Urinary bladder (tissue), 4 donors: ENCODE results near the gene GNB1L. TPM values are rescaled to one million over a fixed set of nuclear protein-coding genes. Genes with fewer than 3 reads are reported as not detected.
"Not testable (repeated sequence)": the region's sequence is repeated elsewhere in the genome, so short reads cannot be mapped to it uniquely, and the experiment has no call there.

ENCODE experiments used
- DNase-seq: peaks from one replicate; pipeline ENCODE4 v3.0.0-alpha.2; 2015; ENCODE audit errors: extremely low spot score
- H3K27ac ChIP-seq: one replicate; pipeline ENCODE4 v1.5.1; 2013; ENCODE audit warnings: low read depth, mild to moderate bottlenecking, moderate library complexity
- H3K36me3 ChIP-seq: one replicate; pipeline ENCODE4 v1.6.1; 2013; ENCODE audit warnings: mild to moderate bottlenecking, moderate library complexity; ENCODE audit not compliant: insufficient read depth
- H3K4me1 ChIP-seq: one replicate; pipeline ENCODE4 v1.6.1; 2013; ENCODE audit warnings: mild to moderate bottlenecking, moderate library complexity; ENCODE audit not compliant: insufficient read depth
- H3K4me3 ChIP-seq: one replicate; pipeline ENCODE4 v1.5.1; 2013; ENCODE audit warnings: low read depth, low read length
- WGBS: extraction: QIAGEN DNeasy Blood & Tissue Kit; methylation state at CpG from one replicate; pipeline ENCODE4 v1.1.7; 2013; 5-methylcytosine and 5-hydroxymethylcytosine counted together
- polyA plus RNA-seq: library from polyadenylated mRNA; stranded (reverse); fragments of 200-250 nt; gene quantifications from one replicate; pipeline ENCODE4 v1.2.3, GENCODE V29; 2013
- total RNA-seq: library from RNA; depleted of rRNA; stranded (reverse); fragments of >200 nt; gene quantifications from one replicate; pipeline ENCODE4 v1.2.3, GENCODE V29; 2014
- donor health status: healthy with polysubstance abuse.
- donor health status: healthy.

Gene GNB1L
- total and polyA plus RNA-seq, 2 donors = 3.4 to 8.5 TPM

DNA sequence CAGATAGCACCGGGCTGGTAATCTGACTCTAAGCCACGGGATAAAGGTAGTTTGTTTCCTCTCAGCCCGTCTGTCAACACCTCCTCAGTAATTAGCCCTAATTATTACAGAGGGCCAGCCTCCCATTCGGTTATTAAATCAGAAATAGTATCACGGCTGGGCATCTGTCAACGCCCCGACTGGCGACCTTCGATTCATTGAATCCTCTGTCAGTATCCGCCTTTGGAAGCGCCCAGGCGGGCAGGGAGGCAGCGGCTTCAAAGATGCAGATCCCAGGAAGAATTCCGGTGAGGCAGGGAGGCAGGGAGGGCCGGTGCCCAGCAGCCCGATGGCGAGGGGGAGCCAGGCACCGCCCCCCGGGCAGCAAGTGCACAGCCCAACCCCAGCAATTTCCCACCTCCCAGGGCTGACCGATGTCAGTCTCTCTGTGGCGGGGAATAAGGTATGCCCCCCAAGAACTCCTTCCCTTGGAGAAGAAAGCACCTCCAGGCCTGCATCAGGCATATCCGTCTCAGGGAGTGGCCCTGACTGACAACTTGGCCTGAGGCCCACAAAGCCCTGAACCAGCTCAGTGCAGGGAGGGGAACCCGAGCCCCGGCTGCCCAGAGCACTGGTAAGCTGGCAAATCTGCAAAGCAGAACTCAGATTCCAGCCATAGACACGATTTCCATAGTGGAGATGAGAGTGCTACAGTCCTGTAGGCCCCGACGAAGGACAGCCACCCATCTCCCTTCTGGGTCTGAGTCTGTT is 11.4 kb downstream of the GNB1L start:
- Histone ChIP-seq H3K4me3 (no peak overlapping the region), H3K4me1 (no peaks in the 10 kb centered on the region), H3K27ac (peak overlapping the region; percentile 18), H3K36me3 (no peaks in the 10 kb centered on the region)
- 71% methylated on average over 27 of the region's 27 CpGs for WGBS
- DNase-seq = no peak

DNA sequence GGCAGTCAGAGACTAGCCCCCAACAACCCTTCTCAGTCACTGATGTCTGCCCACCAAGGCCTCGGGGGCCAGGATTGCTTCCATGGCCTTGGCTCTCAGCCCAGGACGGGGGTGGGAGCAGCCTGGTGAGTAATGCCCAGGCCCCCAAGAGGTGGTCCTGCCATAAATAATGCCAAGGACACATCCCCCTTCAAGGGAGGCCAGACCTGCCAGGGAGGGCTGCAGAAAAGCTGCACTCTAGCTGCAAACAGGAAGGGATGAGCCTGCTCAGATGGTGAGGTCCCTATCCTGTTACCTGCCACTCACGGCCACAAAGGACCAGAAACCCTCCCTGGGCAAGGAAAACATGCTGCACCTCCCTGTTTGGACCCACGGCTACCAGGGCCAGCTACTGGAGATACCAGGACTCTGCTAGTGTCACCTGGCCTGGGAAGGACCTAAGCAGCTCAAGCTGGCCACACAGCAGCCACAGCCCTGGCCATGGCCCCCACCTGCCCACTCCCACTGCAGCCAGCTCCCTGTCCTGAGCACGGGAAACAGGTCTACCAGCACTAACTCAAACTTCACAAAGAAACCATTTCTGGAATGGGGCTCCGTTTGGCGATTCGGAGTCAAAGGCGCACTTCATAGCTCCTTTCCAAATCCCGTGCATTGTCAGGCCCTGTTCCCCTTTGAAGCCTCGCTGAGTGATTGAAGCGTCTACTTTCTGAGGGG is 12.1 kb downstream of the GNB1L start:
- H3K36me3 ChIP-seq = no peaks in the 10 kb centered on the region
- H3K27ac ChIP-seq = no peak overlapping the region
- no peak overlapping the region for H3K4me3 ChIP-seq
- no peak for DNase-seq
- H3K4me1 ChIP-seq = no peaks in the 10 kb centered on the region
- WGBS = 78% methylated on average over 12 of the region's 12 CpGs

DNA sequence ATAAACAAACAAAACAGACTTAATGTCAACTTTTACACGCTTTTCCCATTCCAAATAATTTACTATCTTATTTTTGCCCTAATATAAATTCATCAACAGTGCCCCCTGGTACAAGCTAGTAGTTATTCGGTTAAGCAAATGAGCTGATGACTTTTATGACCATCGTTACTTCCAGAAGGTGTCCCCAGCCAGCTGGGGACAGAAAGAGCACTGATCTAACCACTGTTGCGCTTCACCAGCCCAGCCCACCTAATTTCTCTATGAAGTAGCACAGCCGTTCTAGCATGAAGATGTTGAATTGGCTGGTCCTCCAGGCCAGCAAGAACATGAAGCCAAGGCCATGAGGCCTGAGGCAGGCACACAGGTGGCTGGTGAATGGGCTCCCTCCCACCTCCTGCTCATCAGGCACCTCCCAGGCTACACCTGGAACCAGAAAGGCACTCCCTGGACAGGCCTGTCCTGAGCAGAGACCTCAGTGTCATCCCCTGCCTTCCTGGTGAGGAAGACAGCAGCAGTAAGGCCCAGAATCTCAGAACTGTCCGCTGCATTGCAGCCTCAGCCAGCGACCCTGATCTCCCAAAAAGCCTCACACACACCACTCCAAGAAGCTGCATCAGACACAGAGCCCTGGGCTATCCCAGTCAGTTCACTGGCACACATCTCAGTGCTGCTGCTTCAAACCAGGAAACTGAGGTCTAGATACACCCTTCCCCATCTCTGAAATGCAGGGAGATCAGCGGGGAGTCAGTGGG is 12.9 kb downstream of the GNB1L start:
- DNase-seq = no peak
- WGBS = 90% methylated on average over 8 of the region's 8 CpGs
- no peaks in the 10 kb centered on the region for H3K4me1 ChIP-seq
- no peak overlapping the region for H3K27ac ChIP-seq
- no peak overlapping the region for H3K4me3 ChIP-seq
- no peaks in the 10 kb centered on the region for H3K36me3 ChIP-seq

DNA sequence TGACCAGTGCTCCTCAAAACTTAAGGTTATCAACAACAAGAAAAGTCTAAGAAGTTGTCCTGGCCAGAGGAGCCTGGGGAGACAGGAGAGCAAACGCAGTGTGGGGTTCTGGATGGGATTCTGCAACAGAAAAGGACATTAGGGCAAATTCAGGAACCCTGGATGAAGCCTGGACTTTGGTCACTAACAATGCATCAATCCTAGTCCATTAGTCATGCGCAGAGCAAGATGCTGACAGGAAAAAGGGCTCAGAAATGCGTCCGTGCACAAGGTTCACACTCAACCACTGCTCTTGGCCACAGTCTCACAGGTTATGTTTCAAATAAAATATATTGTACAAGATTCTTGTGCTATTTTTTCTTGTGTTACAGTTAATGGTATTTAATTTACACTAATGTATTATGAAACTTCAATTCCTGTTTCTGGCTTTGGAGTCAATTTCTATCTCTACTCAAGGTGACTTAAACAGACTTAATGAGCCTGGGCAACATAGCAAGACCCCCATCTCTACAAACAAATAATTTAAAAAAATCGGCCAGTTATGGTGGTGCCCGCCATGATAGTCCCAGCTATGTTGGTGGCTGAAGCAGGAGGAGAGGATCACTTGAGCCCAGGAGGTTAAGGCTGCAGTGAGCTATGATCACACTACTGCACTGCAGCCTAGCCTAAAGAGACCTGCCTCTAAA is 13.6 kb downstream of the GNB1L start:
- Histone ChIP-seq H3K36me3 (no peaks in the 10 kb centered on the region), H3K27ac (no peak overlapping the region), H3K4me1 (no peaks in the 10 kb centered on the region), H3K4me3 (no peak overlapping the region)
- no peak for DNase-seq
- WGBS = 93% methylated on average over 6 of the region's 6 CpGs

DNA sequence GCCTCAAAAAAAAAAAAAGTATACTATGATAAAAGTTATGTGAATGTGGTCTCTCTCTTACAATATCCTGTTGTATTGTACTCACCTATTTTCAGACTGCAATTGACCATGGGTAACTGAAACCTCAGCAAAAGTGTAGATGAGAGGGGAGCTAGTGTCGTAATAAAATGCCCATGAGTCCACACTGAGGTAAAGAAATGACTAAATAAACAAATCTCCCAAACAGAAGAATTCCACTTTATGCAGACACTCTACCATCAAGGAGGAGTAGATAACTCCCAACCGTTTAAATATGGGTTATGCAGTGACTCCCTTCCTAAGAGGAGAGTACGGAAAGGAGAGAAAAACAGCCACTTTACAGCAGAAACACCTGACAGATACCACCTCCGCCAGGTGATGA is 14.6 kb downstream of the GNB1L start:
- 80% methylated on average over 4 of the region's 4 CpGs for WGBS
- H3K4me3 ChIP-seq = no peak overlapping the region
- H3K27ac ChIP-seq = no peak overlapping the region
- DNase-seq = no peak
- no peaks in the 10 kb centered on the region for H3K36me3 ChIP-seq
- H3K4me1 ChIP-seq = no peaks in the 10 kb centered on the region

DNA sequence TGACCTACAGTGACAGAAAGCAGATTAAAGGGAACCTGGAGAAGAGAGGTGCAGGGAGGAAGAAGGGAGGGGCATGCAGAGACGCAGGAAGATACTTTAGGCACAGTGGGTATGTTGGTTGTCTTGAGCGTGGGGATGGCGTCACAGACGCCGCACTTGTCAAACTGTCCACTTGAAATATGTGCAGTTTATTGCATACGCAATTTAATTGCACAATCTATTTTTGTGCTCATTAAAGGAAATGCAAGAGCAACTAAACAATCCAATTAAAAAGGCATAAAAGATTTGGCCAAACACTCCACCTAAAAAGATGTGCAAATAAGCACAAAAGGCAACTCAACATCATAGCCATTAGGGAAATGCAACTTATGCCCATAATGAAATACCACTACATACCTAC is 16.8 kb downstream of the GNB1L start:
- DNase-seq = no peak

DNA sequence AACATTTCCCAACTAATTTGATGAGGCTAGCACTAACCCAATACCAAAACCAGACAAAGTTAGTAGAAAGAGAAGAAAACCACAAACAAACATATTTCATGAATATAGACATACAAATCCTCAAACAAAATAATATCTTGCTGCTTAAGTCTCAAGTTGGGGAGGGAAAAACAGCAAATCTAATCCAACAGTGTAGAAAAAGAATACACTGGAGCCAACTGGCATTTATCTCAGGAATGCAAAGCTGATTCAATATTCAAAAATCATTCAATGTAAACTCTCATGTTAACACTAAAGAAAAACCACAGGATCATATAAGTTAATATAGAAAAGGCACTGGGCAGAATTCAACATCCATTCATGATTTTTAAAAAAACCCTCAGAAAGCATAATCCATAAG is 18.2 kb downstream of the GNB1L start:
- H3K4me1 ChIP-seq = no peaks in the 10 kb centered on the region
- H3K36me3 ChIP-seq = no peaks in the 10 kb centered on the region
- H3K4me3 ChIP-seq = no peak overlapping the region
- no peak overlapping the region for H3K27ac ChIP-seq
- no peak for DNase-seq

More for the DNA sequence above, 16.8 kb downstream of the GNB1L start:
- no peak overlapping the region for H3K27ac ChIP-seq
- WGBS = 93% methylated on average over 6 of the region's 6 CpGs
- no peaks in the 10 kb centered on the region for H3K4me1 ChIP-seq
- no peaks in the 10 kb centered on the region for H3K36me3 ChIP-seq
- no peak overlapping the region for H3K4me3 ChIP-seq

DNA sequence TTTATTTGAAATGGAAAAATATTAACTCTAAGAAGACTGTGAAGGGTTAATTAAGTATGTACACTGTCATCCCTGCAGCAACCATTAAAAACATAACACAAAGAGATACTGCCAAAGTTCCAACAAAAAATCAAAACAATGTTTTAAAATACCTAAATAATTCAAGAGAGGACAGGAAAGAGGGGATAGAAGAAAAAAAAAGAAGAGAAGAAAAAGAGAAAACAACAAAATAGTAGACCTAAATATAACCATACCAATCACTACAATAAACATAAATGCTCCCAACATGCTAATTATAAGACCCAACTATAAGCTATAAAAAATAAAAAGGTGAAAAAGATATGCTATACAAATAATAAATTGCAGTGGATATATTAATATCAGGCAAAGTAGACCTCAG is 20.1 kb downstream of the GNB1L start:
- no peaks in the 10 kb centered on the region for H3K4me1 ChIP-seq
- H3K4me3 ChIP-seq = no peak overlapping the region
- no peak overlapping the region for H3K27ac ChIP-seq
- no peak for DNase-seq
- H3K36me3 ChIP-seq = no peaks in the 10 kb centered on the region

DNA sequence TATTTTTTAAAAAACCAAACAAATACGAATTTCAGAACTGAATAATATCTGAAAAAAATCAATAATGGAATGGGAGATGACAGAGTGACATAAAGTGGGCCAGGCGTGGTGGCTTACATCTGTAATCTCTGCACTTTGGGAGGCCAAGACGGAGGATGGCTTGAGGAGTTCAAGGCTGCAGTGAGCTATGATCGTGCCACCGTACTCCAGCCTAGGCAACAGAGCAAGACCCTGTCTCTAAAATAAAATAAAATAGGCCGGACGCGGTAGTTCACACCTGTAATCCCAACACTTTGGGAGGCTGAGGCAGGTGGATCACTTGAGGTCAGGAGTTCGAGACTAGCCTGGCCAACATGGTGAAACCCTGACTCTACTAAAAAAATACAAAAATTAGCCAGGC is 21.3 kb downstream of the GNB1L start:
- DNase-seq, H3K4me1 ChIP-seq, H3K4me3 ChIP-seq, H3K36me3 ChIP-seq, H3K27ac ChIP-seq: not testable (repeated sequence)
- WGBS = 88% methylated on average over 9 of the region's 9 CpGs

DNA sequence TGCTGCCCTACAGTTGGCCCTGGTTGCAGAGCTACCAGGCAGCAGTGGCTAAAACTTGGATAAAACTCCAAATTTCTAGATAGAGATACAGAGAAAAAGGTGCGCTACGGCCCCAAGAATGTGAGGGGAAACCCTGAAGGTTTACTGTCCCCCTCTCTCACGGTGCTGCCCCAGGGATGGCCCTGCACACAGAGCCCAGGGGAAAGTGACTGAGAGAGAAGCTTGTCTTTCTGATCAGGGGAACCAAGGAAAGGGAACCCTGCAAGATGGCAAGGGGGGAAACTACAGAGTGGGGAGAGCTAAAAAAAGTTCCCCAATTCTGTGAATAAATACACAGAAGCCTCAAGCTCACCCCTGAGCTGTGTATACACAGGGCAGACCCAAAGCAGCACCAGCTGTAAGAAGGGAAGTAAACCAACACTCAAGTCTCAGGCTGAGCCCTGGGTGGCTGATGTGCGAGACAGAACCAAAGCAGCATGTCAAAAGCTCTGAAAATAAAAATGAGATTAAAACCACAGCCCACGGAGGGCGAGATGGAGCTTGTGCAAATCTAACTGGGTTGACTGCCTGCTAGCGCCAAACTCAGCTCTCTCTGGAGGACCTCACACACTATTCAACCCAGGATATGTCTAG is 22.1 kb downstream of the GNB1L start:
- 71% methylated on average over 7 of the region's 7 CpGs for WGBS
- no peaks in the 10 kb centered on the region for H3K4me1 ChIP-seq

DNA sequence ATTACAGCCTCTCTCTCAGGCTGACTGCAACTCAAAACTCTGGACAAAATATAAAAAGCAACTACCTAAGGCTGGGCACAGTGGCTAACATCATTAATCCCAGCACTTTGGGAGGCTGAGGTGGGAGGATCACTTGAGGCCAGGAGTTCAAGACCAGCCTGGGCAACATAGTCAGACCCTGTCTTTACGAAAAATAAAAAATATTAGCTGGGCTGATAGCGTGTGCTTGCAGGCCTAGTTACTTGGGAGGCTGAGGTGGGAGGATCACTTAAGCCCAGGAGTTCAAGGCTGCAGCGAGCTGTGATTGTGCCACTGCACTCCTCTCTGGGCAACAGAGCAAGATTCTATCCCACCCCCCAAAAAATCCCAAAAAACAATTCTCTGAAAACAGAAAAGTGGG is 22.7 kb downstream of the GNB1L start:
- not testable (repeated sequence) for H3K27ac ChIP-seq, H3K4me1 ChIP-seq, H3K4me3 ChIP-seq, DNase-seq, H3K36me3 ChIP-seq
- 80% methylated on average over 3 of the region's 3 CpGs for WGBS

More for the DNA sequence above, 22.1 kb downstream of the GNB1L start:
- no peak for DNase-seq
- Histone ChIP-seq H3K4me3 (no peak overlapping the region), H3K36me3 (no peaks in the 10 kb centered on the region), H3K27ac (no peak overlapping the region)

DNA sequence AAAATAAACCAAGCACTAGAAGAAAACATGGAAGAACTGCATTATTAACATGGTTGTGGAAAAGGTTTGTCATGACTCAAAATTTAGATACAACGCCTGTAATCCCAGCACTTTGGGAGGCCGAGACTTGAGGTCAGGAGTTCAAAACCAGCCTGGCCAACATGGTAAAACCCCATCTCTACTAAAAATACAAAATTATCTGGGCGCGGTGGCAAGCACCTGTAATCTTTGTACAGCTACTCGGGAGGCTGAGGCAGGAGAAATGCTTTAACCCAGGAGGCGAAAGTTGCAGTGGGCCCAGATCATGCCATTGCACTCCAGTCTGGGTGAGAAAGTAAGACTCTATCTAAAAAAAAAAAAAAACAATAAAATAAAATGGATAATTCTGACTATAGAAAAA is 23.7 kb downstream of the GNB1L start:
- 98% methylated on average over 6 of the region's 6 CpGs for WGBS
- Histone ChIP-seq H3K36me3 (no peaks in the 10 kb centered on the region), H3K27ac (no peak overlapping the region), H3K4me1 (no peaks in the 10 kb centered on the region), H3K4me3 (no peak overlapping the region)
- no peak for DNase-seq

DNA sequence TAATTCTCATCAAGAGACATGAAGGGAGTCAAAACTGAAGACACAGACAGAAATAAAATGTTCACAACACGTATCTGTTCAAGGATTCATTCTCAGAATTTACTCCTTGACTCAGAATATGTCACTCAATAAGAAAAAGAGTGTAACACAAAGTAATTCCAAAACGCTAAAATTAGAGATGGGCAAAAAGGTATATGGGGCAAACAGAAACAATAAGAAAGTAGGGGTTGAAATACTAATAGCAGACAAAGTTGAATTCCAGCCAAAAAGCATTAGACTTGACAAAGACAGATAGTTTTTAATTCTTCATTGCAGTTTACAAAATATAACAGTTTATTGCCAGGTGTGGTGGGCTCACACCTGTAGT is 26.7 kb downstream of the GNB1L start:
- no peaks in the 10 kb centered on the region for H3K36me3 ChIP-seq

More for the DNA sequence above, 26.7 kb downstream of the GNB1L start:
- 83% methylated on average over 2 of the region's 2 CpGs for WGBS
- Histone ChIP-seq H3K4me3 (no peak overlapping the region), H3K4me1 (no peaks in the 10 kb centered on the region), H3K27ac (no peak overlapping the region)
- no peak for DNase-seq
